Upper lobe of right lung (tissue), 1 donor: ENCODE results near the gene SPATA19. TPM values are rescaled to one million over a fixed set of nuclear protein-coding genes. Genes with fewer than 3 reads are reported as not detected.

ENCODE experiments used
- ATAC-seq: fragments of 200-7000 bp; cut with Tn5 transposase; one replicate; pipeline ENCODE4 v1.9.1; 2020; ENCODE audit warnings: mild to moderate bottlenecking, moderate library complexity
- DNase-seq: peaks from one replicate; pipeline ENCODE4 v3.0.0-alpha.2; 2020
- H3K27ac ChIP-seq: fragments of 200-600 bp; one replicate; pipeline ENCODE4 v1.8.0; 2022
- H3K27me3 ChIP-seq: fragments of 200-600 bp; one replicate; pipeline ENCODE4 v1.8.0; 2022; ENCODE audit warnings: mild to moderate bottlenecking
- H3K36me3 ChIP-seq: fragments of 200-600 bp; one replicate; pipeline ENCODE4 v1.8.0; 2022
- H3K4me1 ChIP-seq: fragments of 200-600 bp; one replicate; pipeline ENCODE4 v1.8.0; 2022
- H3K4me3 ChIP-seq: fragments of 200-600 bp; one replicate; pipeline ENCODE4 v1.8.0; 2022; ENCODE audit warnings: mild to moderate bottlenecking
- H3K9me3 ChIP-seq: fragments of 200-600 bp; one replicate; pipeline ENCODE4 v1.8.0; 2022
- intact Hi-C: fragments of 100-400 bp; cut with DNase I; formaldehyde crosslinking; loops from one replicate; pipeline ENCODE4 v1.11.0; 2022
- total RNA-seq: library from RNA; stranded (reverse); fragmentation: NEBNext Ultra II Directional; extraction: Animal tissue kit (Norgen Biotek cat#: 25700); gene quantifications from one replicate; pipeline ENCODE4 v1.2.1, GENCODE V29; 2021
- TF ChIP-seq, protein P1 (sequence below): fragments of 200-600 bp; IDR thresholded peaks from one replicate; pipeline ENCODE4 v1.8.0; 2022; ENCODE audit warnings: antibody characterized with exemption
- donor health status: DM: no; HTN: yes; CAD: no; lungs with severe emphysema.

The SPATA19 gene
- total RNA-seq, 1 donor from 2014 or later = not detected

DNA sequence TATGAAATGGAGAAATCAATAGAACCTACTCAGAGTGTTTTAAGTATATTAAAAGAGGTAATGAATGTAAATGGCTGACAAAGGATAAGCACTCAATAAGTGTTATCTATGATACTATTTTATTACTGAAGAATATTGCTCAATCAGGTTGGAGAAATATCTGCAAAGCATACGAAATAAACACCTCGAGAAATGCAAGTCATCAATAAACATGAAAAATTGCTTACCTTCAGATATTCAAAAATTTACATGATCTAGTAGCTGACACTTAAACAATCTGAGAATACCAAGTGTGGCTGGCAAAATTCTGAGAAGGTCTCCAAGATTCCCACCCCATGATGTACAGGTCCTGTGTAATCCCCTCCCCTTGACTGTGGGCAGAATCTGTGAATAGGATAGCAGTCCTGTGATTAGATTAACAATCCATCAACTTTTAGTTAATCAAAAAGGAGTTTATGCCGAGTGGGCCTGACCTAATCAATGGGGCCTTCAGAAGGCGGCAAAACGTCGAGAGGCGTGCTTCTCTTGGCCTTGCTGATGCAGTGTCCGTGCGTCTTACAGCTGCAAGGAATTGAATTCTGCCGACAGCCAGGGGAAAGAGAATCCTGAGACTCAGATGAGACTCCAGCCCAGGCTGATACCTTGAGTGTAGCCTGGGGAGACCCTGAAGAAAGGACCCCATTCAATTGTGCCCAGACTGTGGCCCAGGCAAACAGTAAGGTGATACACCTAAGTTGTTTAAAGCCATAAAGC is 49.1 kb downstream of the SPATA19 start:
- Histone ChIP-seq H3K36me3 (no peaks in the 10 kb centered on the region), H3K4me1 (no peaks in the 10 kb centered on the region), H3K9me3 (peaks cover 4% of the 10 kb centered on the region), H3K4me3 (no peak overlapping the region), H3K27ac (no peak overlapping the region), H3K27me3 (peaks cover 3% of the 10 kb centered on the region)
- TF ChIP-seq, protein P1, sequence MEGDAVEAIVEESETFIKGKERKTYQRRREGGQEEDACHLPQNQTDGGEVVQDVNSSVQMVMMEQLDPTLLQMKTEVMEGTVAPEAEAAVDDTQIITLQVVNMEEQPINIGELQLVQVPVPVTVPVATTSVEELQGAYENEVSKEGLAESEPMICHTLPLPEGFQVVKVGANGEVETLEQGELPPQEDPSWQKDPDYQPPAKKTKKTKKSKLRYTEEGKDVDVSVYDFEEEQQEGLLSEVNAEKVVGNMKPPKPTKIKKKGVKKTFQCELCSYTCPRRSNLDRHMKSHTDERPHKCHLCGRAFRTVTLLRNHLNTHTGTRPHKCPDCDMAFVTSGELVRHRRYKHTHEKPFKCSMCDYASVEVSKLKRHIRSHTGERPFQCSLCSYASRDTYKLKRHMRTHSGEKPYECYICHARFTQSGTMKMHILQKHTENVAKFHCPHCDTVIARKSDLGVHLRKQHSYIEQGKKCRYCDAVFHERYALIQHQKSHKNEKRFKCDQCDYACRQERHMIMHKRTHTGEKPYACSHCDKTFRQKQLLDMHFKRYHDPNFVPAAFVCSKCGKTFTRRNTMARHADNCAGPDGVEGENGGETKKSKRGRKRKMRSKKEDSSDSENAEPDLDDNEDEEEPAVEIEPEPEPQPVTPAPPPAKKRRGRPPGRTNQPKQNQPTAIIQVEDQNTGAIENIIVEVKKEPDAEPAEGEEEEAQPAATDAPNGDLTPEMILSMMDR = no peak
- ATAC-seq (no peak), DNase-seq (no peak)
- intact Hi-C loops = no loop called here

DNA sequence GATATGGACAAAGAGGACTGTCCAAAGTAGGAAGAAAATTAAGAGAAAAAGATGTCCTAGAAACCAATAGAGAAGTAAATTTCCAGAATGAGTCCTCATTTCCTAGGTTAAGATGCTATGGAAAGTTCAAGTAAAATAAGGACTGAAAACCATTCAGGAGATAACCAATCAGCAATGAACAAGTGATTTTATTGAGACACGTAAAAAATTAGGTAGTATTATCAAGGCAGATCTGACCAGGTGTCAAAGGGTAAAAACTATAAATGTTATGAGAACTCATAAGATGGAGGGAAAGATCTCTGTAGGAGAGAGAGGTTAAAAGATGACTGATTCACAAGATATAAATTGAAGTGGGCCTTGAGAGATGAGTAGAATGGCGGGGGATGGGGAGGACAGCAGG is 50.2 kb downstream of the SPATA19 start:
- intact Hi-C loops = no loop called here
- no peaks in the 10 kb centered on the region for H3K4me1 ChIP-seq
- peaks cover 4% of the 10 kb centered on the region for H3K9me3 ChIP-seq
- no peak overlapping the region for H3K4me3 ChIP-seq
- H3K27me3 ChIP-seq = peaks cover 8% of the 10 kb centered on the region
- ATAC-seq = no peak
- H3K27ac ChIP-seq = no peak overlapping the region
- no peaks in the 10 kb centered on the region for H3K36me3 ChIP-seq
- DNase-seq = no peak
- TF ChIP-seq, protein P1 = no peak

DNA sequence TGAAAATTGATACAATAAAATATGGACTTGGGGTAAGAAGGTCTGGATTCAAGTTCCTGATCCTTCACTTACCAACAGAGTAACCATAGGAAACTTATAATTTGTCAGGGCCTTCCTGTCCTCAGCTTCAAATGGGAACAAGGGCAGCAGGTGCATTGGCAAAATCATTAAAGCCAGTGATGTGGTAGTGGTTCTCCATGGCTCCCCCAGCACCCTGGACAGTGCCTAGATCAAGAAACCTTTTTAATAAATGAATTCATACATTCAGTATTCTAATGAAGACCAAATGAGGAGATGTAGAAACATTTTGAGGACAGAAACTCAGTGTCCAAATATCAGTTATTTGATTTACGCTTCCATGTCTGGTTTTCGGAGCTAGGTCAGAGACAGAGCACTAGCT is 51.1 kb downstream of the SPATA19 start:
- H3K4me1 ChIP-seq = no peaks in the 10 kb centered on the region
- H3K4me3 ChIP-seq = no peak overlapping the region
- intact Hi-C loops = no loop called here
- no peaks in the 10 kb centered on the region for H3K36me3 ChIP-seq
- DNase-seq = no peak
- H3K9me3 ChIP-seq = peaks cover 4% of the 10 kb centered on the region
- TF ChIP-seq, protein P1 = no peak
- H3K27ac ChIP-seq = no peak overlapping the region
- ATAC-seq = no peak
- peaks cover 8% of the 10 kb centered on the region for H3K27me3 ChIP-seq

DNA sequence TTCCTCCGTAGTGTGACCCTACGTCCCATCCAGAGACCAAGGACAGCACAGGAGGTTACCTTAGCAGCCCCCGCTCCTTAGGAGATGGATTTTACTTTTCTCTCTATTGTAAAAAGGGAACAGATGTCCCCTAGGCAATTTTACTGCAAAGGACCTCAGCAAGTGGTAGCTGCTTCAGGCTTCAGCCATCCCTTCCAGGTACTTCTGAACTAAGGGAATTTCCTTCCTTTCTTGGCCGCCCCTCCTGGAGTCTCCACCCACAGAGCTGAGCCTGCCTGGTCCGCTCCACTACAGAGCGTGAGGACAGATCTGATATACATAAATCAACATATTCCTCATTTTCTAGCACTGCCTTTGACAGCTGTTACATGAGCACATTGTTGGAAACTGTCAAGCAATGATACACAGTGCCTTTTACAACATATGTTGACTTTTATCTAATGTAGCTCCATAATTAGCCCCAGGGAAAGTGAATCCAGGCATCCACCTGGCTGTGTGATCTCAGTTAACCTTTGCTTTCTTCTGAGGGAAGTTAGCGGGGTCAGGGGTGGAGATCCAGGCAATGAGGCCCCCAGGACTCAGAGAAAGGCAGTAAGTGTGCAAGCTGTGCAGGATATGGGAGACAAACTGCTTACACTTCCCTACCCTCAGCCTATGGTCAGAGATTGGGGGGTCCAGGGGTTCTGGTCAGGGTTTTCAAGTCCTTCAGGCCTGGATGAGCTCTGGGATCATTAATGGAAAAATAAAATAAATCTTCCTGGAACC is 51.9 kb downstream of the SPATA19 start:
- Histone ChIP-seq H3K4me3 (no peak overlapping the region), H3K27ac (no peak overlapping the region), H3K4me1 (no peaks in the 10 kb centered on the region), H3K9me3 (peaks cover 4% of the 10 kb centered on the region), H3K36me3 (no peaks in the 10 kb centered on the region), H3K27me3 (peaks cover 8% of the 10 kb centered on the region)
- no peak for ATAC-seq
- DNase-seq = no peak
- TF ChIP-seq, protein P1 = no peak
- intact Hi-C loops = no loop called here

DNA sequence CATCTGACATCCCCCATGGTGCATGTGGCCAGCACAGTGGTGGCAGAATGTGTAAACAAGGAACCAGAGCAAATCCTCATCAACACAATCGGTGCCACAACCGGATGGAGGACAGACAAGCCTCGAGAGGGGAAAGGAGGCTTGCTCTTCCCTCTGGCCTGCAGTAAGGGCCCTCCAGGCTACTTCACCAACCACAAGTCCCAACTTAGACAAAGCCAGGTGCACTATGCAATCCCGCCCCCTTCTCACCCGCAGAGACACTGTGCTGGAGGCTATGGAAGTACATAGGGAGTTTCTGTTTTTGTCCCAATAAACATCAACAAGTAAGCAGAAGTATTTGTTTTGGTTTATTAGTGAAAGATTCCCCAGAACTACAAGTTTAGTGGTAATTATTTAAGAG is 54.3 kb downstream of the SPATA19 start:
- Histone ChIP-seq H3K27ac (no peak overlapping the region), H3K27me3 (peaks cover 17% of the 10 kb centered on the region), H3K9me3 (peaks cover 4% of the 10 kb centered on the region), H3K4me1 (no peaks in the 10 kb centered on the region), H3K4me3 (no peak overlapping the region), H3K36me3 (no peaks in the 10 kb centered on the region)
- intact Hi-C loops = no loop called here
- no peak for ATAC-seq
- DNase-seq = no peak
- TF ChIP-seq, protein P1 = no peak

Other genes with a start within 250 kb of the SPATA19 start
- gene IGSF9B, start 111.5 kb upstream of the SPATA19 start, total RNA-seq = 2.9 TPM
- 26.9 TPM for gene JAM3, start 223.6 kb upstream of the SPATA19 start, total RNA-seq